Cardiac ventricle fibroblast (primary cell): Measurements from ENCODE around the gene WIZ. TPM values are rescaled to one million over a fixed set of nuclear protein-coding genes. Genes with fewer than 3 reads are reported as not detected.

Experiments
- total RNA-seq: library from RNA; depleted of rRNA; stranded (reverse); fragments of >200 nt; gene quantifications from 2 replicates; pipeline ENCODE4 v1.2.3, GENCODE V29; 2015

WIZ gene, protein sequence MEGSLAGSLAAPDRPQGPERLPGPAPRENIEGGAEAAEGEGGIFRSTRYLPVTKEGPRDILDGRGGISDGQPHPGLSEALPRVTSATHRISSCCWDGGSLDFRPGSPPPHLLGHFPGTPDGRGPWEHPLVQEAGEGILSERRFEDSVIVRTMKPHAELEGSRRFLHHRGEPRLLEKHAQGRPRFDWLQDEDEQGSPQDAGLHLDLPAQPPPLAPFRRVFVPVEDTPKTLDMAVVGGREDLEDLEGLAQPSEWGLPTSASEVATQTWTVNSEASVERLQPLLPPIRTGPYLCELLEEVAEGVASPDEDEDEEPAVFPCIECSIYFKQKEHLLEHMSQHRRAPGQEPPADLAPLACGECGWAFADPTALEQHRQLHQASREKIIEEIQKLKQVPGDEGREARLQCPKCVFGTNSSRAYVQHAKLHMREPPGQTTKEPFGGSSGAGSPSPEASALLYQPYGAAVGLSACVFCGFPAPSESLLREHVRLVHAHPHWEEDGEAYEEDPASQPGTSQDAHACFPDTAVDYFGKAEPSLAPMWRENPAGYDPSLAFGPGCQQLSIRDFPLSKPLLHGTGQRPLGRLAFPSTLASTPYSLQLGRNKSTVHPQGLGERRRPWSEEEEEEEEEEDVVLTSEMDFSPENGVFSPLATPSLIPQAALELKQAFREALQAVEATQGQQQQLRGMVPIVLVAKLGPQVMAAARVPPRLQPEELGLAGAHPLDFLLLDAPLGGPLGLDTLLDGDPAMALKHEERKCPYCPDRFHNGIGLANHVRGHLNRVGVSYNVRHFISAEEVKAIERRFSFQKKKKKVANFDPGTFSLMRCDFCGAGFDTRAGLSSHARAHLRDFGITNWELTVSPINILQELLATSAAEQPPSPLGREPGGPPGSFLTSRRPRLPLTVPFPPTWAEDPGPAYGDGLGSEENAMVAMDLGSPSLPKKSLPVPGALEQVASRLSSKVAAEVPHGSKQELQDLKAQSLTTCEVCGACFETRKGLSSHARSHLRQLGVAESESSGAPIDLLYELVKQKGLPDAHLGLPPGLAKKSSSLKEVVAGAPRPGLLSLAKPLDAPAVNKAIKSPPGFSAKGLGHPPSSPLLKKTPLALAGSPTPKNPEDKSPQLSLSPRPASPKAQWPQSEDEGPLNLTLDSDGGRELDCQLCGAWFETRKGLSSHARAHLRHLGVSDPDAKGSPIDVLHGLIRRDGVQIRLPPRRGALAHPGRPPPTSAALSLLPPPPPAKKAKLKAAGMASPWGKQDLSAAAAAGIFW (N-terminal part only)
- total RNA-seq, result 35.7 and 35.9 TPM in 2 replicates

GRCh38 chr19:15449620-15450527 lies at the start of gene WIZ:
TSS of gene WIZ (minus strand) at chr19:15449956. CDS start at chr19:15448307, 1,649 bp downstream.

GRCh38 chr19:15479391-15480345 lies 29.9 kb upstream of the WIZ start, which contains the start of gene PGLYRP2:
TSS of gene PGLYRP2 (minus strand) at chr19:15479501. CDS start at chr19:15479371, 130 bp downstream.

GRCh38 chr19:15464394-15465385 lies 14.9 kb upstream of the WIZ start, which contains the start of gene RASAL3:
TSS of gene RASAL3 (minus strand) at chr19:15464544. CDS start at chr19:15464358, 186 bp downstream.

GRCh38 chr19:15418579-15419412 lies 31.0 kb downstream of the WIZ start, which contains the start of gene AKAP8L:
TSS of gene AKAP8L (minus strand) at chr19:15418988. CDS start at chr19:15418923, 65 bp downstream.

GRCh38 chr19:15379083-15379998 lies 70.4 kb downstream of the WIZ start, which contains the start of gene AKAP8:
TSS of gene AKAP8 (minus strand) at chr19:15379787. CDS start at chr19:15379731, 56 bp downstream.

Other genes with a start within 250 kb of the WIZ start
- gene NOTCH3, start 249.0 kb downstream of the WIZ start, total RNA-seq, result 66.9 and 67.3 TPM in 2 replicates
- gene EPHX3, start 217.5 kb downstream of the WIZ start, total RNA-seq, result not detected in 2 replicates
- 22.3 and 27.3 TPM in 2 replicates for gene BRD4, start 117.4 kb downstream of the WIZ start, total RNA-seq
- 9.0 and 9.4 TPM in 2 replicates for gene AKAP8, start 70.2 kb downstream of the WIZ start, total RNA-seq
- gene AKAP8L, start 31.0 kb downstream of the WIZ start, total RNA-seq, result 31.8 and 45.7 TPM in 2 replicates
- not detected in 2 replicates for gene RASAL3, start 14.6 kb upstream of the WIZ start, total RNA-seq
- gene PGLYRP2, start 29.5 kb upstream of the WIZ start, total RNA-seq, result not detected in 2 replicates
- gene CYP4F22, start 58.6 kb upstream of the WIZ start, total RNA-seq, result not detected in 2 replicates
- not detected in 2 replicates for gene CYP4F8, start 165.3 kb upstream of the WIZ start, total RNA-seq
- gene CYP4F3, start 190.9 kb upstream of the WIZ start, total RNA-seq, result not detected in 2 replicates
- 0.34 and 0.69 TPM in 2 replicates for gene CYP4F12, start 223.1 kb upstream of the WIZ start, total RNA-seq